HG02970 (cell line): Measurements from ENCODE around the gene MAP3K5.

ENCODE experiments used
- ATAC-seq: cut with Tn5 transposase; IDR thresholded peaks from one replicate; pipeline ENCODE4 v1.9.1; 2021; ENCODE audit warnings: mild to moderate bottlenecking, moderate library complexity, moderate number of reproducible peaks; ENCODE audit not compliant: unreplicated experiment, low FRiP score

MAP3K5 gene

GRCh38 chr6:136526196-136526930 lies 265.9 kb downstream of the MAP3K5 start:
- no peak for ATAC-seq

GRCh38 chr6:136525586-136526195 lies 266.6 kb downstream of the MAP3K5 start:
- ATAC-seq: no peak

GRCh38 chr6:136524936-136525413 lies 267.3 kb downstream of the MAP3K5 start:
- no peak for ATAC-seq

GRCh38 chr6:136524339-136524935 lies 267.8 kb downstream of the MAP3K5 start:
- ATAC-seq: no peak

GRCh38 chr6:136523196-136523595 lies 269.1 kb downstream of the MAP3K5 start:
- ATAC-seq: no peak

GRCh38 chr6:136522636-136523035 lies 269.6 kb downstream of the MAP3K5 start:
- ATAC-seq: no peak

GRCh38 chr6:136521911-136522310 lies 270.4 kb downstream of the MAP3K5 start:
- ATAC-seq: no peak

- no peak for ATAC-seq
Measured at GRCh38 chr6:136521427-136521826, 270.9 kb downstream of the MAP3K5 start.

GRCh38 chr6:136520517-136520916 lies 271.8 kb downstream of the MAP3K5 start:
- no peak for ATAC-seq

GRCh38 chr6:136517582-136517981 lies 274.7 kb downstream of the MAP3K5 start:
- no peak for ATAC-seq

- no peak for ATAC-seq
Measured at GRCh38 chr6:136517002-136517401, 275.3 kb downstream of the MAP3K5 start.

- ATAC-seq: no peak
Measured at GRCh38 chr6:136514591-136514990, 277.7 kb downstream of the MAP3K5 start.

GRCh38 chr6:136511926-136512325 lies 280.4 kb downstream of the MAP3K5 start:
- ATAC-seq: no peak

GRCh38 chr6:136511397-136511796 lies 280.9 kb downstream of the MAP3K5 start:
- no peak for ATAC-seq

GRCh38 chr6:136510782-136511181 lies 281.5 kb downstream of the MAP3K5 start:
- no peak for ATAC-seq

- ATAC-seq: no peak
Measured at GRCh38 chr6:136510299-136510698, 282.0 kb downstream of the MAP3K5 start.

- no peak for ATAC-seq
Measured at GRCh38 chr6:136508725-136509392, 283.4 kb downstream of the MAP3K5 start.
